Esophagus squamous epithelium (tissue), 5 donors: ENCODE data around the gene RNF150. TPM values are rescaled to one million over a fixed set of nuclear protein-coding genes. Genes with fewer than 3 reads are reported as not detected.

Experiments
- DNase-seq: peaks from one replicate; lab custom pipeline; 2025; lab: John Stamatoyannopoulos, UW
- H3K27ac ChIP-seq, 4 donors: fragments of 200-600 bp; sonication (generic); one replicate each; pipeline ENCODE4 v1.5.1; 2016 to 2019; ENCODE audit warnings: mild to moderate bottlenecking in 1 of 4
- H3K27me3 ChIP-seq, 4 donors: fragments of 200-600 bp; sonication (generic); 1 replicate in 3 of 4; 2 replicates in 1 of 4; pipeline versions ENCODE4 v1.5.1 to v1.6.0; 2017 to 2021; ENCODE audit warnings: antibody characterized with exemption in 1 of 4
- H3K36me3 ChIP-seq, 3 donors: fragments of 200-600 bp; sonication (generic); one replicate each; pipeline ENCODE4 v1.5.1; 2016 to 2019
- H3K4me1 ChIP-seq, 3 donors: fragments of 200-600 bp; sonication (generic); one replicate each; pipeline ENCODE4 v1.5.1; 2017 to 2019
- H3K4me3 ChIP-seq, 4 donors: fragments of 200-600 bp; sonication (generic); 1 replicate in 3 of 4; 2 replicates in 1 of 4; pipeline ENCODE4 v1.5.1; 2016 to 2019; ENCODE audit warnings: mild to moderate bottlenecking in 2 of 4, moderate library complexity in 1 of 4
- H3K9me3 ChIP-seq, 3 donors: fragments of 200-600 bp; sonication (generic); one replicate each; pipeline ENCODE4 v1.5.1; 2016 to 2019
- POLR2A ChIP-seq, 4 donors: fragments of 450-650 bp; IDR thresholded peaks; one replicate each; pipeline ENCODE4 v1.6.1; 2017; ENCODE audit warnings: antibody characterized with exemption in 4 of 4, mild to moderate bottlenecking in 4 of 4, moderate library complexity in 3 of 4
- WGBS, 2 donors: methylation state at CpG; one replicate each; pipeline ENCODE4 v1.1.5; 2018; 5-methylcytosine and 5-hydroxymethylcytosine counted together
- intact Hi-C: fragments of 100-400 bp; cut with DNase I; formaldehyde crosslinking; loops from one replicate; pipeline ENCODE4 v1.15.0; 2022
- total RNA-seq, 4 donors: library from RNA; depleted of rRNA; stranded (reverse); fragments of >200 nt; gene quantifications; one replicate each; pipeline ENCODE4 v1.1.0, GENCODE V29; 2016
- TF ChIP-seq, protein P1 (sequence below), 6 experiments: fragments of 450-650 bp in 4 of 6; fragments of 200-600 bp in 2 of 6; sonication (generic) in 2 of 6; IDR thresholded peaks; one replicate each; pipeline ENCODE4 v1.5.1; 2016 to 2019; ENCODE audit warnings: antibody characterized with exemption in 6 of 6, mild to moderate bottlenecking in 4 of 6, moderate library complexity in 4 of 6
- donor health status: DM: yes; HTN: yes; CAD: no.

Gene RNF150
- total RNA-seq, 4 donors from 2014 or later, result 0.23 to 6.7 (median 4.5) TPM

DNA sequence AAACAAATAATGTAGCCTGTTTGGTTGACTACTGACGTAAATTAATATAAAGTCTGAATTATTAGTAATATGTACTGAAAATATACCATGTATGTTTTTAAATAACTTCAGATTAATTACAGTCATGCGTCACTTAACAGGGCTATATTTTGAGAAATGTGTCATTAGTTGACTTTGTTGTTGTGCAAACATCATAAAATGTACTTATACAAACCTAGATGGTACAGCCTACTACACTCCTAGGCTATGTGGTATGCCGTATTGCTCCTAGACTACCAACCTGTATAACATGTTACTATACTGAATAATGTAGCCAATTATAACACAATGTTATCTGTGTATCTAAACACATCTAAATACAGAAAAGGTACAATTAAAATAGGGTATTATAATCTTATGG, 66.6 kb downstream of the RNF150 start:
- intact Hi-C loops, result no loop called here
- H3K9me3 ChIP-seq, result no peaks in the 10 kb centered on the region
- H3K36me3 ChIP-seq, result no peaks in the 10 kb centered on the region
- no peak for TF ChIP-seq POLR2A (IDR thresholded peaks at IDR 0.05)
- TF ChIP-seq, protein P1, sequence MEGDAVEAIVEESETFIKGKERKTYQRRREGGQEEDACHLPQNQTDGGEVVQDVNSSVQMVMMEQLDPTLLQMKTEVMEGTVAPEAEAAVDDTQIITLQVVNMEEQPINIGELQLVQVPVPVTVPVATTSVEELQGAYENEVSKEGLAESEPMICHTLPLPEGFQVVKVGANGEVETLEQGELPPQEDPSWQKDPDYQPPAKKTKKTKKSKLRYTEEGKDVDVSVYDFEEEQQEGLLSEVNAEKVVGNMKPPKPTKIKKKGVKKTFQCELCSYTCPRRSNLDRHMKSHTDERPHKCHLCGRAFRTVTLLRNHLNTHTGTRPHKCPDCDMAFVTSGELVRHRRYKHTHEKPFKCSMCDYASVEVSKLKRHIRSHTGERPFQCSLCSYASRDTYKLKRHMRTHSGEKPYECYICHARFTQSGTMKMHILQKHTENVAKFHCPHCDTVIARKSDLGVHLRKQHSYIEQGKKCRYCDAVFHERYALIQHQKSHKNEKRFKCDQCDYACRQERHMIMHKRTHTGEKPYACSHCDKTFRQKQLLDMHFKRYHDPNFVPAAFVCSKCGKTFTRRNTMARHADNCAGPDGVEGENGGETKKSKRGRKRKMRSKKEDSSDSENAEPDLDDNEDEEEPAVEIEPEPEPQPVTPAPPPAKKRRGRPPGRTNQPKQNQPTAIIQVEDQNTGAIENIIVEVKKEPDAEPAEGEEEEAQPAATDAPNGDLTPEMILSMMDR (IDR thresholded peaks at IDR 0.05), result no peak
- no peak overlapping the region for H3K27ac ChIP-seq
- no peak for DNase-seq
- H3K4me1 ChIP-seq, result no peaks in the 10 kb centered on the region
- no peaks in the 10 kb centered on the region for H3K27me3 ChIP-seq
- WGBS, 2 donors, result 85 to 93% methylated on average over 3 of the region's 3 CpGs
- H3K4me3 ChIP-seq, result no peak overlapping the region

DNA sequence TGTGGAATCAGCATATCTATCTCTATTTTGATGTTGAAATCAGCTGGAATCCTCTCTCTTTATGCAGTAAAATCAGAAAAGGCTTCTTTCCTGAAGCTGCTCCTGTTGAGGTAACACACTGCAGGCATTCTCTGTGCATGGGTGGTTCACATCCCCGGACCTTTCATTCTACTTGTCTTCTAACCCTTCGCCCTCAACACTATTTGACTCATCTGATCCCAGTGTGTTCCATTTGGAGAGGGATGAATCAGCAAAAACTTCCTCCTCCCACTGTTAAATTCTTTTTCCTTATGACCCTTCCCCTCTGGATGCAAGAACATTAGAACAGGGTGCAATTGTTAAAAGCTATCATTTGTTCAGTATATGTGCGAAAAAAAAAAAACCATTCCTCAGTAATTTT, 67.4 kb downstream of the RNF150 start:
- H3K27me3 ChIP-seq, result no peaks in the 10 kb centered on the region
- no peaks in the 10 kb centered on the region for H3K9me3 ChIP-seq
- DNase-seq, result no peak
- intact Hi-C loops, result no loop called here
- H3K27ac ChIP-seq, result no peak overlapping the region
- no peak for TF ChIP-seq POLR2A (IDR thresholded peaks at IDR 0.05)
- TF ChIP-seq, protein P1 (IDR thresholded peaks at IDR 0.05), result no peak
- no peaks in the 10 kb centered on the region for H3K36me3 ChIP-seq
- H3K4me1 ChIP-seq, result no peaks in the 10 kb centered on the region
- 78 to 79% methylated on average over 3 of the region's 3 CpGs for WGBS, 2 donors
- H3K4me3 ChIP-seq, result no peak overlapping the region

DNA sequence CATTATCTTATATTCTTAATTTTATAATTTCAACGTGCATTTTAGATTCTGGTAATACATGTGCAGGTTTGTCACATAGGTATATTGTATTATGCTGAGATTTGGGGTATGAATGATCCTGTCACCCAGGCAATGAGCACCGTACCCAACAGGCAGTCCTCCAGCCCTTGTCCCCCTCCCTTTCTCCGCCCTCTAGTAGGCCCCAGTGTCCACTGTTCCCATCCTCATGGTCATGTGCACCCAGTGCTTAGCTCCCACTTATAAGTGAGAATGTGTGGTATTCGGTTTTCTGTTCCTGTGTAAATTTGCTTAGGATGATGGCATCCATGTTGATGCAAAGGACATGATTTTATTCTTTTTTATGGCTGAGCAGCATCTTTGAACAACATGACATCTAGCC, 70.6 kb downstream of the RNF150 start:
- Histone ChIP-seq H3K36me3 (no peaks in the 10 kb centered on the region), H3K4me1 (no peaks in the 10 kb centered on the region), H3K4me3 (no peak overlapping the region), H3K9me3 (no peaks in the 10 kb centered on the region), H3K27ac (no peak overlapping the region), H3K27me3 (no peaks in the 10 kb centered on the region)
- WGBS, 2 donors, result 78 to 86% methylated on average over 4 of the region's 4 CpGs
- intact Hi-C loops, result no loop called here
- DNase-seq, result no peak
- TF ChIP-seq POLR2A (IDR thresholded peaks at IDR 0.05), result no peak
- TF ChIP-seq, protein P1 (IDR thresholded peaks at IDR 0.05), result no peak

DNA sequence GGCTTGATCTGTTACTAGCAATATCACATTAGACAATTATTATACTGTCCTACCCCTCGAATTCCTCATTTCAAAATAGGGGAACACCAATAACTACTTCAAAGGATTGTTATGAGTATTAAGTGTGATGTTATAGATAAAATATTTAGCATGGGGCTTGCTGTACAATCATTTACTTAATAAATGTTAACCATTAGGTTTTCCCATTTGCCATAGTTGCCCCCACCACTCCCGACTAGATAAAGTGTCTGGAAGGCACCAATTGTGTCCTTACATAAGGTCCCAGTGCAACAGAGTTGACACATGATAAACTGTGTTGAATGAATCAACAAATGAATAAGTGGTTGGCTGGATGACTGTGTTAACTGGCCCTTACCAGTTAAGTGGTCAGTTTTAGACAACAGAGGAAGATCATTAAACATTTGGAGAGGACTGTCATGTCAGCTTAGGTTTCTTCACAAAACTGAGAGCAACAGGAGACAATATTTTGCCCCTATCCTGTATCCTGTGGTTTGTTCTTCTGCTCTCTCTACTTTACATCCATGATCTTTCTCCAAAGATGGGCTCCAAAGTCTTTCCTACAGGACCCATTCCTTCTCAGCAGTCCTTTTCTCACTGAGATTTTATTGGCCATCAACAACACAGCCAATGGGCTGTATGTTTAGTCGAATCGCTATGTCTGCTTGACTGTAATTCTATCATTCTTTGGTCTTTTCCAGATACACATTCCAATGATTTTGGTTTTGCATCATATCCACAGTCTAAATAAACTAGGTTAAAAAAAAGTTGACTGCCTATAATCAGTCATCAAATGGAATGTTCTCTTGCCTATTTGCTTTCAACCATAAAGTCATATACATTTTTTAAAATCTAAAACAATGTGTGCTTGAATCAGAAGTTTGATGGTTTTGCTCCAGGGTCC, 74.4 kb downstream of the RNF150 start:
- no peak for DNase-seq
- no peak overlapping the region for H3K27ac ChIP-seq
- no peak overlapping the region for H3K4me3 ChIP-seq
- H3K4me1 ChIP-seq, result no peaks in the 10 kb centered on the region
- no peaks in the 10 kb centered on the region for H3K27me3 ChIP-seq
- H3K9me3 ChIP-seq, result no peaks in the 10 kb centered on the region
- WGBS, 2 donors, result 63 to 71% methylated on average over 4 of the region's 4 CpGs
- intact Hi-C loops, result no loop called here
- TF ChIP-seq, protein P1 (IDR thresholded peaks at IDR 0.05), result no peak
- no peak for TF ChIP-seq POLR2A (IDR thresholded peaks at IDR 0.05)
- H3K36me3 ChIP-seq, result no peaks in the 10 kb centered on the region

DNA sequence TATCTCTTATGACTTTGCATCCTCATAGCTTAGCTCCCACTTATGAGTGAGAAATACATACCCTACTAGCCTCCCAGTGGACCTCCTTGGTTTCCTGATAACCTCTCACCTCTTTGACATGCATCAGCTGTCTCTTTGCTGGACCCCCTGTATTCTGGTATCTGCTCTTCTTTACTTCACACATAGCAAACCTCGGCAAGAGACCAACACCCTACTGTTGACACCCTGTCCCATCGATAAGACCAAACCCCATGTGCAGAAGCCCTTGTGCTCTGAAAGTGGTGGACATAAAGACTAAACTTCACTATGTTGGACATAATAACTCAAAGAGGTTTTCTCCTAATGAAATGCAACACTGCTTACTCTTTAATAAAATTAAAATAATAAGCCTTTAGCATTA, 75.7 kb downstream of the RNF150 start:
- no peaks in the 10 kb centered on the region for H3K9me3 ChIP-seq
- WGBS, 2 donors, result 73 to 78% methylated on average over 2 of the region's 2 CpGs
- intact Hi-C loops, result no loop called here
- DNase-seq, result no peak
- H3K36me3 ChIP-seq, result no peaks in the 10 kb centered on the region
- no peak overlapping the region for H3K27ac ChIP-seq
- H3K4me1 ChIP-seq, result no peaks in the 10 kb centered on the region
- TF ChIP-seq, protein P1 (IDR thresholded peaks at IDR 0.05), result no peak
- TF ChIP-seq POLR2A (IDR thresholded peaks at IDR 0.05), result no peak
- H3K4me3 ChIP-seq, result no peak overlapping the region
- H3K27me3 ChIP-seq, result no peaks in the 10 kb centered on the region
